Activated CD8-positive, alpha-beta T cell treated with anti-CD3 and anti-CD28 coated beads for 36 hours (primary cell): ENCODE measurements around the gene LDLRAP1. TPM values are rescaled to one million over a fixed set of nuclear protein-coding genes. Genes with fewer than 3 reads are reported as not detected.

Experiments used
- ATAC-seq: fragments of 200-7000 bp; cut with Tn5 transposase; one replicate; pipeline ENCODE4 v1.10.0; 2021; ENCODE audit warnings: mild to moderate bottlenecking, moderate library complexity
- CTCF ChIA-PET: fragments of 350-600 bp; sonication (Branson Sonifier 250); formaldehyde crosslinking; loops from one replicate; lab custom pipeline; 2021; ENCODE audit warnings: antibody characterized with exemption; lab: Charles Lee
- POLR2A ChIA-PET: fragments of 350-600 bp; sonication (Branson Sonifier 250); formaldehyde crosslinking; loops from one replicate; lab custom pipeline; 2021; ENCODE audit warnings: antibody characterized with exemption; lab: Charles Lee
- DNase-seq: peaks from one replicate; pipeline ENCODE4 v3.0.0-alpha.2; 2020
- H3K27ac Mint-ChIP-seq: one replicate; pipeline ENCODE4 v1.8.0; 2021; ENCODE audit warnings: mild to moderate bottlenecking, mixed read lengths
- H3K27me3 Mint-ChIP-seq: one replicate; pipeline ENCODE4 v1.8.0; 2021; ENCODE audit warnings: mixed read lengths
- H3K36me3 Mint-ChIP-seq: one replicate; pipeline ENCODE4 v1.8.0; 2021; ENCODE audit warnings: low read depth, mixed read lengths
- H3K4me1 Mint-ChIP-seq: one replicate; pipeline ENCODE4 v1.8.0; 2021; ENCODE audit warnings: low read depth, mixed read lengths
- H3K4me3 Mint-ChIP-seq: one replicate; pipeline ENCODE4 v1.8.0; 2021; ENCODE audit warnings: mild to moderate bottlenecking, moderate library complexity, mixed read lengths
- H3K9me3 Mint-ChIP-seq: one replicate; pipeline ENCODE4 v1.8.0; 2021; ENCODE audit warnings: mixed read lengths
- CTCF ChIP-seq: fragments of 200-600 bp; IDR thresholded peaks from one replicate; pipeline ENCODE4 v1.8.0; 2022; ENCODE audit warnings: antibody characterized with exemption, mild to moderate bottlenecking
- intact Hi-C: fragments of 100-400 bp; cut with micrococcal nuclease; formaldehyde crosslinking; loops from one replicate; pipeline ENCODE4 v1.10.0; 2022
- total RNA-seq, 2 experiments: library from RNA; stranded (reverse); gene quantifications; one replicate each; pipeline ENCODE4 v1.2.3, GENCODE V29; 2021

LDLRAP1 gene
- total RNA-seq, 2 experiments from 2014 or later, result 13.4 to 14.5 TPM

GRCh38 chr1:25556132-25556670 lies 12.8 kb downstream of the LDLRAP1 start:
- intact Hi-C loops, result no loop called here
- Mint-ChIP-seq H3K4me1 (peaks cover 84% of the 10 kb centered on the region), H3K27me3 (no peaks in the 10 kb centered on the region), H3K4me3 (no peak overlapping the region), H3K27ac (peak overlapping the region; percentile 30), H3K36me3 (peaks cover 13% of the 10 kb centered on the region), H3K9me3 (no peaks in the 10 kb centered on the region)
- CTCF ChIA-PET, result interaction anchor here (1.0 to 1.9 kb wide), 3 partner anchors 11 to 63 kb away, joined by 4 to 7 read pairs (median 4); no protein-coding TSS in a partner anchor
- POLR2A ChIA-PET, result interaction anchor here (0.7 to 1.8 kb wide), 3 partner anchors 10 to 275 kb away, joined by 3 to 4 read pairs (median 4); no protein-coding TSS in a partner anchor
- no peak for TF ChIP-seq CTCF
- ATAC-seq, result no peak
- no peak for DNase-seq

DNA sequence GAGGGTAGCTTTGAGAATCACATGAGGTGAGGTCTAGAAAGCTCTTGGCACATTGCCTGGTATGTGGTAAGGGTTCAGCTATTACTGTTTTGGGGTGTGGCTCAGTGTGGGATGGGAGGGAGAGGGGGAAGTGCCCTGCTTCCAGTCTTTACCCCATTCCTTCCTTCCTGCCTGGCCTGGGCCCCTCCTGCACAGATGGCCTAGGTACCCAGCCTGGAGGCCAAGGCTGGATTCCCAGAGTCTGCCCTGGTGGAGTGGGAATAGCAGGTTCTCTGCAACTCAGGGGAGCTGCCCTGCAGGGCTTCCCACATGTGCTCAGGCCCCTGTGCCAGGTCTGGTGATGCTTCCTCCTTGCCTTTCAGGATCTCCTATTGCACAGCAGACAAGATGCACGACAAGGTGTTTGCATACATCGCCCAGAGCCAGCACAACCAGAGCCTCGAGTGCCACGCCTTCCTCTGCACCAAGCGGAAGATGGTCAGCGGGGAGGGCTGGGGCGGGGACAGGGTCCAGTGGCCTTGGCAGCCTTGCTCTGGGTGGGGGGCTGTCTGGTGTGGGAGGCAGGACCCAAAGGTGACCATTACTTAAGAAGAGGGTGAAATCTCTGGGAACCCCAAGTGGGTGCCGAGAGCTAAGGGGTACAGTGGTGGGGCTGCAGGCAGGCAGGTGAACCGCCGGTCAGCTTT lies 13.5 kb downstream of the LDLRAP1 start:
- no peak for TF ChIP-seq CTCF
- Mint-ChIP-seq H3K27ac (peak overlapping the region; percentile 24), H3K9me3 (no peaks in the 10 kb centered on the region), H3K4me3 (no peak overlapping the region), H3K27me3 (no peaks in the 10 kb centered on the region), H3K36me3 (peaks cover 18% of the 10 kb centered on the region), H3K4me1 (peaks cover 84% of the 10 kb centered on the region)
- ChIA-PET POLR2A (interaction anchor here (0.8 to 1.8 kb wide), 3 partner anchors 9 to 12 kb away, joined by 3 to 4 read pairs (median 4); no protein-coding TSS in a partner anchor), CTCF (interaction anchor here (1.0 to 1.9 kb wide), 2 partner anchors 10 to 62 kb away, joined by 4 to 7 read pairs; no protein-coding TSS in a partner anchor)
- ATAC-seq (peak; percentile 54), DNase-seq (peak; percentile 63)
- intact Hi-C loops, result no loop called here

- Mint-ChIP-seq H3K36me3 (peaks cover 18% of the 10 kb centered on the region), H3K27ac (peak overlapping the region; percentile 10), H3K9me3 (no peaks in the 10 kb centered on the region), H3K4me3 (no peak overlapping the region), H3K4me1 (peaks cover 84% of the 10 kb centered on the region), H3K27me3 (no peaks in the 10 kb centered on the region)
- ATAC-seq (no peak), DNase-seq (no peak)
- POLR2A ChIA-PET, result interaction anchor here (0.8 to 1.8 kb wide), 2 partner anchors 8 to 10 kb away, joined by 3 to 4 read pairs; no protein-coding TSS in a partner anchor
- no peak for TF ChIP-seq CTCF
- intact Hi-C loops, result no loop called here
- CTCF ChIA-PET, result interaction anchor here (0.9 to 1.4 kb wide), 2 partner anchors 9 to 15 kb away, joined by 4 to 5 read pairs; no protein-coding TSS in a partner anchor
Observed at GRCh38 chr1:25557543-25557942, 14.1 kb downstream of the LDLRAP1 start.

GRCh38 chr1:25559031-25559430 lies 15.6 kb downstream of the LDLRAP1 start:
- Mint-ChIP-seq H3K4me1 (peaks cover 88% of the 10 kb centered on the region), H3K9me3 (no peaks in the 10 kb centered on the region), H3K36me3 (peaks cover 18% of the 10 kb centered on the region), H3K4me3 (no peak overlapping the region), H3K27me3 (no peaks in the 10 kb centered on the region), H3K27ac (peak overlapping the region; percentile 82)
- no peak for TF ChIP-seq CTCF
- ChIA-PET POLR2A (interaction anchor here (3.1 kb wide), 1 partner anchor 9 kb away, joined by 20 read pairs; no protein-coding TSS in a partner anchor), CTCF (interaction anchor here (1.2 to 1.7 kb wide), 3 partner anchors 8 to 14 kb away, joined by 4 to 5 read pairs (median 5); no protein-coding TSS in a partner anchor)
- intact Hi-C loops, result no loop called here
- DNase-seq (no peak), ATAC-seq (no peak)
